GM12891 (cell line): ENCODE results near the gene INIP.
A peak's percentile ranks its signal among the peaks of the same experiment; 100 is the strongest.

Experiments used
- DNase-seq: peaks from one replicate; pipeline ENCODE4 v3.0.0; 2011; ENCODE audit warnings: low spot score; ENCODE audit not compliant: insufficient read length
- FAIRE-seq: peaks from 2 replicates; lab custom pipeline; 2011; peaks lifted over from hg19 to GRCh38; lab: Jason Lieb, UNC
- PAX5 ChIP-seq: IDR thresholded peaks from 2 replicates; pipeline ENCODE4 v1.6.1; 2011; ENCODE audit warnings: low read length, moderate library complexity, mild to moderate bottlenecking; ENCODE audit not compliant: insufficient read depth, severe bottlenecking
- POLR2A ChIP-seq: IDR thresholded peaks from 2 replicates; pipeline ENCODE4 v1.6.1; 2011; ENCODE audit warnings: low read depth, low read length, control low read depth
- POLR2AphosphoS5 ChIP-seq: IDR thresholded peaks from 2 replicates; pipeline ENCODE4 v1.6.1; 2011; ENCODE audit warnings: low read depth, low read length, control low read depth
- POU2F2 ChIP-seq: IDR thresholded peaks from 2 replicates; pipeline ENCODE4 v1.6.1; 2011; ENCODE audit warnings: low read depth, mild to moderate bottlenecking, control low read depth, low read length, moderate library complexity
- SPI1 ChIP-seq: IDR thresholded peaks from 2 replicates; pipeline ENCODE4 v1.6.1; 2011; ENCODE audit warnings: low read depth, low read length, control low read depth
- TAF1 ChIP-seq: IDR thresholded peaks from 2 replicates; pipeline ENCODE4 v1.6.1; 2011; ENCODE audit warnings: low read depth, low read length, control low read depth

Gene INIP

DNA sequence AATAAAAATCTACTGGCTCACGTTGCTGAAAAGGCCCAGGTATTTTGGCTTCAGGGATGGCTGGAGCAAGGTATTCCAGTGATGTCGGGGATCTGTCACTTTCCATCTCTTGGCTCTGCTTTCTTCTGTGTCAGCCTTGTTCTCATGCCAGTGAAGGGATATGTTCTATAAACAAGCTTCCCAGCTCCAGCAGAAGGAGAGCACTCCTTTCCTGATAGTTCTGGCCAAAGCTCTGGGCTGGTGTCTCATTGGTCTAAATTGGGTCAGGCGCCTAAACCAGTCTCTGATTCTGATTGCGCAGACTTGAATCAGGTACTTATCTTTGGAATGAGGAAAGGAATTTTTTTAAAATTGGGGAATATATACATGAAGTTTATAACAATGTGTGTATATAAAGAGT, 37.8 kb upstream of the INIP start:
- TF ChIP-seq POU2F2 (no peak), POLR2AphosphoS5 (no peak), SPI1 (no peak), PAX5 (no peak), TAF1 (no peak), POLR2A (no peak)
- DNase-seq: no peak
- FAIRE-seq: no peak

- no peak for DNase-seq
- FAIRE-seq: no peak
Measured at GRCh38 chr9:112755016-112755427, 37.1 kb upstream of the INIP start.

DNA sequence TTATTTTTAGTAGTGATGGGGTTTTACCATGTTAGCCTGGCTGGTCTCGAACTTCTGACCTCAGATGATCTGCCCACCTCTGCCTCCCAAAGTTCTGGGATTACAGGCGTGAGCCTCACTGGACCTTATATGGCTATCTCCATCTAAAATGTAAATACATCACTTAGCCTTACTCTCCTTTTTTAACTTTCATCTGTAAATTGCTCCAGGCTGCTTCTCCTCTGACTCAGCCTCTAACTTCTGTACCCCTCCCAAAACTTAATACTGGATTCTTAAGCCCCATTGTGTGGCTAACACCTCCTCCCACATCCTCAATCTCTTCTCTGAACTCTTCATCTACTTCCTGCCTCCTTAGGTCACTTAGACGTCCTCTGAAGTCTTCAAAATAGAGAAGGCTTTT, 36.7 kb upstream of the INIP start:
- TF ChIP-seq SPI1 (peak; percentile 30; the same call in 1 of the 2 replicates), POU2F2 (no peak)
- FAIRE-seq (no peak), DNase-seq (no peak)

More at GRCh38 chr9:112755016-112755427, 37.1 kb upstream of the INIP start:
- TF ChIP-seq POU2F2: no peak
- TF ChIP-seq PAX5: no peak
- TF ChIP-seq POLR2A: no peak
- TF ChIP-seq POLR2AphosphoS5: no peak
- no peak for TF ChIP-seq TAF1
- TF ChIP-seq SPI1: no peak

GRCh38 chr9:112753725-112754124, 35.8 kb upstream of the INIP start:
- no peak for DNase-seq

GRCh38 chr9:112752334-112753125, 34.6 kb upstream of the INIP start:
- no peak for FAIRE-seq
- DNase-seq: no peak
- no peak for TF ChIP-seq POU2F2

More at GRCh38 chr9:112753725-112754124, 35.8 kb upstream of the INIP start:
- no peak for FAIRE-seq
- TF ChIP-seq SPI1 (no peak), PAX5 (no peak), TAF1 (no peak), POU2F2 (no peak), POLR2AphosphoS5 (no peak), POLR2A (no peak)

DNA sequence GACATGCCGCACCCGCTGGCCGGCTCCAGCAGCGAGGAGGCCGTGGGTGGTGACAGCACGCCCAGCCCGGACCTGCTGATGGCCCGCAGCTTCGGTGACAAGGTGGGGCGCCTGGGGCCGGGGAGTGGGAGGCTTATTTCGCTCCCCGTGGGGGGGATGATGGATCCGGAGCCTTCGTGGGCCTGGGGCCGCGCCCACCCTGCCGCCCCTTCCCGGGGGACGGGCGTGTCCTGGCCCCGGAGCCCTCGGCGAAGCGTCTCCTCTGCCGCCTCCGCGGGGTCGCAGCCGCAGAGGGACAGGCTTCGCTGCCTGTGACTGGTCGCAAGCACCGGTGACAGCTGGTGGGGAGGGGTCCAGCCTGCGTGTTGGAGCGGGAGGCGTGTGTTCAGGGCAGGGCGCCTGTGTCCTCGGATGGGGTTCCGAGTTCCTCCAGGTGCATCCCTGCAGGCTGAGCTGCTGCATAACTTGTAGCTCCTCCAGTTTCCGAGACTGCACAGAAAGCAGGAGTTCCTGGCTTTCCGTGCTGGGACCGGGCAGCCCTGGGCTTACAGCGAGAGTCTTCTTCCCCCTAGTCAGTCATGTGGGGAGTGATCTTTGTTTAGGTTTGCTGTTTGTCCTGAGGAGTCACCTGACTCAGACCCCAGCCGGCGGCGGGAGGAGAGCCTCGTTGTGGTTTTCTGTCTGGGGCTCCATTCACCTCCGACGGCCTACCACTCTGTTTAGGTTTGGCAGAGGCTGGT, 33.3 kb upstream of the INIP start:
- DNase-seq (peak; percentile 61), FAIRE-seq (peak; percentile 90)
- TF ChIP-seq SPI1 (no peak), TAF1 (no peak), POLR2AphosphoS5 (no peak), POLR2A (no peak), POU2F2 (no peak), PAX5 (no peak)

- DNase-seq (no peak), FAIRE-seq (no peak)
- no peak for TF ChIP-seq SPI1
- no peak for TF ChIP-seq POU2F2
- TF ChIP-seq POLR2AphosphoS5: no peak
- no peak for TF ChIP-seq PAX5
- TF ChIP-seq POLR2A: no peak
Measured at GRCh38 chr9:112750764-112751055, 32.8 kb upstream of the INIP start.

DNA sequence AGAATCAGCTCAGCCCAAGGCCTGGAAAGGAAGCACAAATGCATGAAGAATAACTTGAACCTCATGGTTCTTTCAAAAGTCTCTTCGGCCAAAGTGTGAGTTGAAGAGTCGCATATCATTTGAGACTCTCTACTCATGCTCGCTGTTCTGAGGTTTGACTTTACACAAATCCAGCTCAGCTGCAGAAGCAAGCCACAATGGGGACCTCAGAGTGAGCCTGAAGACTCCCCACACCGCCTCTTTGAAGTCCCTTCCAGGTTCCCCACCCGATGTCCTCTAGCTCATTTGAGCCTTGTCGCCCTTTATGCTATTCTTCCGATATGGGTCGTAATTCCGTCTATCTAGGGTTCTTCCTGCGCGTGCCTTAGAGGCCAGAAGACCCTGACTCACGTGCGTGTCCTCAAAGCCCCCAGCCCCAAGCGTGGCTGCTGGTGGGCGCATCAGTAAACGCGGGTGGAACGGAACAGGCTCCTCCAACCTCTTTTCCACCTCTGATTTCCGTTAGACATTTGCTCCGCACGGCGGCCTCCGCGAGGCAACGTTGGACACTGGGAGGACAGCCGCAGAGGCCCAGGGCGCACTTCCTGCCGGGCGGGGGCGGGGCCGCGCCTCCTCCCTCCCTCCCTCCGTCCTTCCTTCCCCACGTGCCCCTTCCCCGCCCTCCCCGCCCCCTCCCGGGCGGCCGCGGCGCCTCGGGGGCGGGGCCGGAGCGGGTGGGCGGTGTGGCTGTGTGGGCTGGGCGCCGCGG, 32.3 kb upstream of the INIP start, which contains the start of gene SNX30:
Gene SNX30, plus strand, starts transcription at position 745 of the 748 bp plus-strand sequence. CDS start 242 bp downstream, outside the sequence.
- TF ChIP-seq PAX5: no peak
- TF ChIP-seq POU2F2: no peak
- TF ChIP-seq POLR2A: no peak
- TF ChIP-seq SPI1: peak; percentile 36; the same call in 1 of the 2 replicates
- no peak for TF ChIP-seq TAF1
- 0 out of 2 replicates have a peak, but pooled peaks have one; percentile 46 for TF ChIP-seq POLR2AphosphoS5
- DNase-seq (peak; percentile 87), FAIRE-seq (peak; percentile 79)

- DNase-seq (no peak), FAIRE-seq (no peak)
- TF ChIP-seq TAF1: no peak
- TF ChIP-seq PAX5: no peak
- TF ChIP-seq POU2F2: no peak
- no peak for TF ChIP-seq POLR2A
- no peak for TF ChIP-seq POLR2AphosphoS5
- no peak for TF ChIP-seq SPI1
Measured at GRCh38 chr9:112747094-112747493, 29.2 kb upstream of the INIP start.
